A549 (cell line): Measurements from ENCODE around the gene HNMT. TPM values are rescaled to one million over a fixed set of nuclear protein-coding genes. Genes with fewer than 3 reads are reported as not detected.

Source experiments
- ATAC-seq, 2 experiments: fragments of 200-7000 bp in 1 of 2; fragments of >200 bp in 1 of 2; cut with Nextera tagmentation in 1 of 2; cut with Tn5 transposase in 1 of 2; 3 replicates each; pipeline versions ENCODE4 v1.8.0 to v1.9.1; 2018 to 2020; ENCODE audit warnings: mild to moderate bottlenecking in 1 of 2, moderate library complexity in 1 of 2
- CTCF ChIA-PET: fragments of 300-600 bp; sonication (Branson Sonifier 250); formaldehyde crosslinking; extraction: SDS; loops from one replicate; lab custom pipeline; 2021; ENCODE audit warnings: antibody characterized with exemption, inconsistent platforms; lab: Yijun Ruan, JAX
- POLR2A ChIA-PET: fragments of 350-600 bp; formaldehyde crosslinking; extraction: SDS; loops from one replicate; lab custom pipeline; 2021; ENCODE audit warnings: antibody characterized with exemption, inconsistent platforms; lab: Yijun Ruan, JAX
- DNase-seq, 2 experiments: peaks; one replicate each; pipeline versions ENCODE4 v3.0.0 to v3.0.0-alpha.2; 2011 to 2016; ENCODE audit warnings: low read depth in 1 of 2, low spot score in 1 of 2
- FAIRE-seq: peaks from 2 replicates; lab custom pipeline; 2011; peaks lifted over from hg19 to GRCh38; lab: Jason Lieb, UNC
- H3K27ac ChIP-seq, 2 experiments: fragments of >200 bp; sonication (Bioruptor Twin); formaldehyde crosslinking; 3 replicates each; pipeline ENCODE4 v1.5.1; 2016 to 2017
- H3K4me1 ChIP-seq: fragments of >200 bp; sonication (Bioruptor Twin); formaldehyde crosslinking; 3 replicates; pipeline ENCODE4 v1.6.1; 2016
- H3K4me2 ChIP-seq: fragments of >200 bp; sonication (Bioruptor Twin); formaldehyde crosslinking; 3 replicates; pipeline ENCODE4 v1.6.1; 2016
- H3K4me3 ChIP-seq: fragments of >200 bp; sonication (Bioruptor Twin); formaldehyde crosslinking; 3 replicates; pipeline ENCODE4 v1.5.1; 2016
- H3K9me3 ChIP-seq: fragments of >200 bp; sonication (Bioruptor Twin); formaldehyde crosslinking; 3 replicates; pipeline ENCODE4 v1.6.1; 2016
- CBX8 ChIP-seq: fragments of 200-600 bp; sonication (generic); IDR thresholded peaks from 2 replicates; pipeline ENCODE4 v1.6.1; 2016
- CEBPB ChIP-seq, 2 experiments: fragments of >200 bp in 1 of 2; sonication (Bioruptor Twin) in 1 of 2; formaldehyde crosslinking in 1 of 2; IDR thresholded peaks; 2 replicates each; pipeline ENCODE4 v1.6.1; 2012 to 2016
- CHD2 ChIP-seq: fragments of 150-350 bp; IDR thresholded peaks from 2 replicates; pipeline ENCODE4 v1.6.1; 2014; ENCODE audit warnings: low read length; ENCODE audit not compliant: partially characterized antibody
- EP300 ChIP-seq, 2 experiments: fragments of >200 bp; sonication (Bioruptor Twin); formaldehyde crosslinking; IDR thresholded peaks; 2 replicates in 1 of 2; 3 replicates in 1 of 2; pipeline ENCODE4 v1.6.1; 2016 to 2017
- ESRRA ChIP-seq: fragments of 150-350 bp; IDR thresholded peaks from 2 replicates; pipeline ENCODE4 v1.6.1; 2014; ENCODE audit warnings: mild to moderate bottlenecking, low read length, borderline replicate concordance
- FOSB ChIP-seq: fragments of 250-450 bp; sonication (Bioruptor Pico); IDR thresholded peaks from 2 replicates; pipeline ENCODE4 v1.5.0; 2020; ENCODE audit warnings: mild to moderate bottlenecking, moderate library complexity
- FOXS1 ChIP-seq: fragments of 250-450 bp; sonication (Bioruptor Pico); IDR thresholded peaks from 2 replicates; pipeline ENCODE4 v1.5.0; 2020; ENCODE audit warnings: mild to moderate bottlenecking, moderate library complexity
- HEYL ChIP-seq: fragments of 250-450 bp; sonication (Bioruptor Pico); IDR thresholded peaks from 2 replicates; pipeline ENCODE4 v1.8.0; 2021; ENCODE audit warnings: mild to moderate bottlenecking, moderate library complexity
- HMGXB4 ChIP-seq: fragments of 250-450 bp; sonication (Bioruptor Pico); IDR thresholded peaks from 2 replicates; pipeline ENCODE4 v1.5.0; 2021; ENCODE audit warnings: mild to moderate bottlenecking, moderate library complexity, borderline replicate concordance
- HOXA7 ChIP-seq: fragments of 250-450 bp; sonication (Bioruptor Pico); IDR thresholded peaks from 2 replicates; pipeline ENCODE4 v1.5.0; 2020; ENCODE audit warnings: mild to moderate bottlenecking, moderate library complexity
- JUN ChIP-seq, 2 experiments: fragments of >200 bp; sonication (Bioruptor Twin); formaldehyde crosslinking; IDR thresholded peaks; 2 replicates in 1 of 2; 3 replicates in 1 of 2; pipeline ENCODE4 v1.6.1; 2016 to 2017
- JUNB ChIP-seq: fragments of >200 bp; sonication (Bioruptor Twin); formaldehyde crosslinking; IDR thresholded peaks from 2 replicates; pipeline ENCODE4 v1.6.1; 2016
- KDM1A ChIP-seq: fragments of 200-600 bp; sonication (generic); IDR thresholded peaks from 2 replicates; pipeline ENCODE4 v1.6.1; 2016; ENCODE audit warnings: low read depth, mild to moderate bottlenecking
- MAFK ChIP-seq: fragments of 450-650 bp; IDR thresholded peaks from 2 replicates; pipeline ENCODE4 v1.6.1; 2014; ENCODE audit not compliant: partially characterized antibody
- MAZ ChIP-seq: fragments of 150-350 bp; IDR thresholded peaks from 2 replicates; pipeline ENCODE4 v1.6.1; 2014; ENCODE audit warnings: antibody characterized with exemption, low read depth, low read length, borderline replicate concordance
- MYC ChIP-seq: IDR thresholded peaks from 2 replicates; pipeline ENCODE4 v1.6.1; 2012; ENCODE audit warnings: mild to moderate bottlenecking, inconsistent platforms, low read length, improper control_type of control experiment, borderline replicate concordance
- NR3C1 ChIP-seq: fragments of >200 bp; sonication (Bioruptor Twin); formaldehyde crosslinking; IDR thresholded peaks from 3 replicates; pipeline ENCODE4 v1.6.1; 2017
- RNF2 ChIP-seq: fragments of 200-600 bp; sonication (generic); IDR thresholded peaks from 2 replicates; pipeline ENCODE4 v1.6.1; 2016; ENCODE audit warnings: low read depth, mild to moderate bottlenecking, antibody characterized with exemption, moderate library complexity, borderline replicate concordance
- TFCP2L1 ChIP-seq: fragments of 250-450 bp; sonication (Bioruptor Pico); IDR thresholded peaks from 2 replicates; pipeline ENCODE4 v1.5.0; 2021; ENCODE audit warnings: mild to moderate bottlenecking
- TP53 ChIP-seq: fragments of 250-450 bp; sonication (Bioruptor Pico); IDR thresholded peaks from 2 replicates; pipeline ENCODE4 v1.5.0; 2021; ENCODE audit warnings: mild to moderate bottlenecking, moderate library complexity
- ZFP36 ChIP-seq: fragments of 450-650 bp; IDR thresholded peaks from 2 replicates; pipeline ENCODE4 v1.6.1; 2014; ENCODE audit warnings: borderline replicate concordance; ENCODE audit not compliant: partially characterized antibody
- ZNF302 ChIP-seq: fragments of 250-450 bp; sonication (Bioruptor Pico); IDR thresholded peaks from 2 replicates; pipeline ENCODE4 v1.9.0; 2021; ENCODE audit warnings: inconsistent platforms, mild to moderate bottlenecking, moderate library complexity
- ZSCAN20 ChIP-seq: fragments of 250-450 bp; sonication (Bioruptor Pico); IDR thresholded peaks from 2 replicates; pipeline ENCODE4 v1.8.0; 2022; ENCODE audit warnings: mild to moderate bottlenecking, moderate library complexity
- WGBS: methylation state at CpG from one replicate; pipeline ENCODE4 v1.1.6; 2017; ENCODE audit errors: missing lambda C conversion rate; 5-methylcytosine and 5-hydroxymethylcytosine counted together
- polyA plus RNA-seq, 4 experiments: library from polyadenylated mRNA; depleted of rRNA in 3 of 4; stranded (reverse); fragments of >200 nt; fragmentation: RNase III in 1 of 4; extraction: RNeasy Plus Mini Kit Qiagen cat#74134 plus additional on column Dnase treatment in 1 of 4; gene quantifications; 2 replicates in 3 of 4; 3 replicates in 1 of 4; pipeline ENCODE4 v1.2.3, GENCODE V29; 2011 to 2017

Gene HNMT
- polyA plus RNA-seq, 2 of the 4 experiments (the other 2 are of a cell fraction): 1.5 to 5.5 TPM

- TF ChIP-seq CEBPB (IDR thresholded peaks at IDR 0.05) (no peak), HOXA7 (no peak), JUNB (no peak), ZSCAN20 (CRISPR knock-in tag) (no peak)
- TF ChIP-seq, all 56 proteins: peak for 0
These were observed 7.2 kb upstream of the HNMT start (continued) for GRCh38 chr2:137957033-137957432.

GRCh38 chr2:137959166-137959565 is 5.1 kb upstream of the HNMT start:
- TF ChIP-seq ZNF302 (CRISPR knock-in tag) (no peak), ZFP36 (no peak), CBX8 (no peak), HOXA7 (no peak), MYC (no peak), NR3C1 (no peak), RNF2 (no peak), CEBPB (IDR thresholded peaks at IDR 0.05) (no peak), FOSB (no peak), HEYL (no peak), KDM1A (no peak), HMGXB4 (CRISPR knock-in tag) (no peak), EP300 (IDR thresholded peaks at IDR 0.05) (no peak), CHD2 (no peak), JUNB (no peak), MAFK (no peak), FOXS1 (CRISPR knock-in tag) (no peak)
- TF ChIP-seq, all 56 proteins: peak for 0
- POLR2A ChIA-PET: no interaction called here
- Histone ChIP-seq H3K4me3 (no peak overlapping the region), H3K4me2 (no peak overlapping the region), H3K27ac (no peak overlapping the region), H3K4me1 (peaks cover 9% of the 10 kb centered on the region), H3K9me3 (no peaks in the 10 kb centered on the region)
- ATAC-seq (no peak), FAIRE-seq (no peak), DNase-seq (no peak)
- CTCF ChIA-PET: interaction anchor here (0.7 kb wide), 1 partner anchor 489 kb away, joined by 3 read pairs; no protein-coding TSS in a partner anchor
- 86% methylated on average over 1 of the region's 1 CpG for WGBS

- no peak for DNase-seq
- H3K27ac ChIP-seq: no peak overlapping the region
- ChIA-PET POLR2A (no interaction called here), CTCF (no interaction called here)
- H3K4me2 ChIP-seq: no peak overlapping the region
- no peaks in the 10 kb centered on the region for H3K9me3 ChIP-seq
- 89% methylated on average over 4 of the region's 4 CpGs for WGBS
- no peak for ATAC-seq
- H3K4me3 ChIP-seq: no peak overlapping the region
- no peak for FAIRE-seq
- H3K4me1 ChIP-seq: peaks cover 15% of the 10 kb centered on the region
- TF ChIP-seq MAZ (no peak), TP53 (CRISPR knock-in tag) (no peak), ESRRA (no peak)
These were observed 4.0 kb upstream of the HNMT start for GRCh38 chr2:137960223-137960622.

DNA sequence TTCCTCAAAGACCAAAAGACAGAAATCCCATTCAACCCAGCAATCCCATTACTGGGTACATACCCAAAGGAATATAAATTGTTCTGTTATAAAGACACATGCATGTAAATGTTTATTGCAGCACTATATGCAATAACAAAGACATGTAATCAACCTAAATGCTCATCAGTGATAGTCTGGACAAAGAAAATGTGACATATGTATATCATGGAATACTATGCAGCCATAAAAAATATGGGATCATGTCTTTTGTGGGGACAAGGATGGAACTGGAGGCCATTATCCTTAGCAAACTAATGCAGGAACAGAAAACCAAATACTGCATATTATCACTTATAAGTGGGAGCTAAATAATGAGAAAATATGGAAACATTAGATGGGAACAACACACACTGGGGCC is 2.7 kb upstream of the HNMT start:
- DNase-seq (no peak), FAIRE-seq (no peak), ATAC-seq (no peak)
- no peaks in the 10 kb centered on the region for H3K9me3 ChIP-seq
- ChIA-PET CTCF (no interaction called here), POLR2A (no interaction called here)
- H3K27ac ChIP-seq: no peak overlapping the region
- TF ChIP-seq TFCP2L1 (CRISPR knock-in tag): no peak
- TF ChIP-seq JUN (IDR thresholded peaks at IDR 0.05): no peak
- TF ChIP-seq KDM1A: 0 out of 2 replicates have a peak, but pooled peaks have one; percentile 44
- no peak overlapping the region for H3K4me3 ChIP-seq
- H3K4me2 ChIP-seq: no peak overlapping the region
- H3K4me1 ChIP-seq: peaks cover 15% of the 10 kb centered on the region
